ENCODE results near the gene ERC2.
"Not testable (repeated sequence)": the region's sequence is repeated elsewhere in the genome, so short reads cannot be mapped to it uniquely, and the experiment has no call there.

The ERC2 gene

GRCh38 chr3:55516392-55517030 lies 951.8 kb downstream of the ERC2 start:
- no peak for DNase-seq (ENCODE audit: low read depth in 1 of 2, low spot score in 1 of 2)

GRCh38 chr3:55515550-55516246 lies 952.6 kb downstream of the ERC2 start:
- DNase-seq (ENCODE audit: low read depth in 1 of 2, low spot score in 1 of 2), result no peak

GRCh38 chr3:55514962-55515361 lies 953.3 kb downstream of the ERC2 start:
- DNase-seq (ENCODE audit: low read depth in 1 of 2, low spot score in 1 of 2), result no peak

- DNase-seq (ENCODE audit: low read depth in 1 of 2, low spot score in 1 of 2), result no peak
These were observed 955.5 kb downstream of the ERC2 start for GRCh38 chr3:55512571-55513343.

- DNase-seq (ENCODE audit: low read depth in 1 of 2, low spot score in 1 of 2), result no peak
These were observed 956.2 kb downstream of the ERC2 start for GRCh38 chr3:55511895-55512570.

GRCh38 chr3:55508335-55508734 lies 959.9 kb downstream of the ERC2 start:
- no peak for DNase-seq (ENCODE audit: low read depth in 1 of 2, low spot score in 1 of 2)

- DNase-seq (ENCODE audit: low read depth in 1 of 2, low spot score in 1 of 2), result no peak
These were observed 960.5 kb downstream of the ERC2 start for GRCh38 chr3:55507808-55508207.

- DNase-seq (ENCODE audit: low read depth in 1 of 2, low spot score in 1 of 2), result no peak
These were observed 962.5 kb downstream of the ERC2 start for GRCh38 chr3:55505776-55506175.

- DNase-seq (ENCODE audit: low read depth in 1 of 2, low spot score in 1 of 2), result not testable (repeated sequence)
These were observed 963.2 kb downstream of the ERC2 start for GRCh38 chr3:55505102-55505501.

- no peak for DNase-seq (ENCODE audit: low read depth in 1 of 2, low spot score in 1 of 2)
These were observed 966.4 kb downstream of the ERC2 start for GRCh38 chr3:55501905-55502304.

- no peak for DNase-seq (ENCODE audit: low read depth in 1 of 2, low spot score in 1 of 2)
These were observed 967.5 kb downstream of the ERC2 start for GRCh38 chr3:55500555-55501330.

GRCh38 chr3:55498520-55498919 lies 969.7 kb downstream of the ERC2 start:
- no peak for DNase-seq (ENCODE audit: low read depth in 1 of 2, low spot score in 1 of 2)

GRCh38 chr3:55497250-55497649 lies 971.0 kb downstream of the ERC2 start:
- DNase-seq (ENCODE audit: low read depth in 1 of 2, low spot score in 1 of 2), result no peak

GRCh38 chr3:55494976-55495375 lies 973.3 kb downstream of the ERC2 start:
- no peak for DNase-seq (ENCODE audit: low read depth in 1 of 2, low spot score in 1 of 2)

GRCh38 chr3:55492976-55493375 lies 975.3 kb downstream of the ERC2 start:
- no peak for DNase-seq (ENCODE audit: low read depth in 1 of 2, low spot score in 1 of 2)

- no peak for DNase-seq (ENCODE audit: low read depth in 1 of 2, low spot score in 1 of 2)
These were observed 976.9 kb downstream of the ERC2 start for GRCh38 chr3:55491296-55491816.

GRCh38 chr3:55490276-55490913 lies 977.9 kb downstream of the ERC2 start:
- no peak for DNase-seq (ENCODE audit: low read depth in 1 of 2, low spot score in 1 of 2)

GRCh38 chr3:55489798-55490132 lies 978.5 kb downstream of the ERC2 start:
- DNase-seq (ENCODE audit: low read depth in 1 of 2, low spot score in 1 of 2), result no peak

GRCh38 chr3:55488398-55489055 lies 979.7 kb downstream of the ERC2 start:
- DNase-seq (ENCODE audit: low read depth in 1 of 2, low spot score in 1 of 2), result no peak

All from activated T-helper 1 cell treated with anti-CD3 and anti-CD28 coated beads, Interleukin-2, amount 50 U/mL, for 16 hours (primary cell).